Fibroblast of lung (primary cell): ENCODE data around the gene CLEC4G. TPM values are rescaled to one million over a fixed set of nuclear protein-coding genes. Genes with fewer than 3 reads are reported as not detected.

ENCODE experiments used
- DNase-seq, 2 donors: peaks; one replicate each; pipeline versions ENCODE4 v3.0.0 to v3.0.0-alpha.2; 2010; ENCODE audit warnings: low read depth in 2 of 2
- H2AFZ ChIP-seq: 2 replicates; pipeline ENCODE4 v1.5.1; 2012; ENCODE audit warnings: low read length, control low read depth, inconsistent platforms
- H3K27ac ChIP-seq: 2 replicates; pipeline ENCODE4 v1.5.1; 2011; ENCODE audit warnings: low read length, control low read depth; ENCODE audit not compliant: insufficient read depth
- H3K27me3 ChIP-seq: 2 replicates; pipeline ENCODE4 v1.5.1; 2011; ENCODE audit warnings: mild to moderate bottlenecking, low read length; ENCODE audit not compliant: control insufficient read depth, insufficient read depth
- H3K36me3 ChIP-seq: 2 replicates; pipeline ENCODE4 v1.5.1; 2011; ENCODE audit warnings: low read length; ENCODE audit not compliant: control insufficient read depth, insufficient read depth
- H3K4me1 ChIP-seq: 2 replicates; pipeline ENCODE4 v1.5.1; 2011; ENCODE audit warnings: low read length; ENCODE audit not compliant: control insufficient read depth, insufficient read depth; ENCODE audit errors: extremely low read depth
- H3K4me2 ChIP-seq: 2 replicates; pipeline ENCODE4 v1.5.1; 2011; ENCODE audit warnings: low read length, control low read depth; ENCODE audit not compliant: insufficient read depth; ENCODE audit errors: extremely low read depth
- H3K4me3 ChIP-seq, 4 experiments: fragments of 200-600 bp in 1 of 4; sonication (generic) in 1 of 4; replicated peaks in 1 of 4; 2 replicates each; pipeline ENCODE4 v1.5.1; 2011 to 2016; ENCODE audit warnings: low read length in 4 of 4, low read depth in 3 of 4, mild to moderate bottlenecking in 3 of 4, control low read depth in 2 of 4, inconsistent platforms in 1 of 4, mixed read lengths in 1 of 4; ENCODE audit not compliant: insufficient read depth in 1 of 4; ENCODE audit errors: control extremely low read depth in 1 of 4
- H3K79me2 ChIP-seq: 2 replicates; pipeline ENCODE4 v1.5.1; 2012; ENCODE audit warnings: mild to moderate bottlenecking, low read length, inconsistent platforms; ENCODE audit not compliant: control insufficient read depth, insufficient read depth
- H3K9ac ChIP-seq: 2 replicates; pipeline ENCODE4 v1.5.1; 2011; ENCODE audit warnings: mild to moderate bottlenecking, low read length, control low read depth; ENCODE audit not compliant: insufficient read depth
- H3K9me3 ChIP-seq: 2 replicates; pipeline ENCODE4 v1.5.1; 2012; ENCODE audit warnings: low read depth, low read length; ENCODE audit not compliant: control insufficient read depth, insufficient read depth
- H4K20me1 ChIP-seq: 2 replicates; pipeline ENCODE4 v1.5.1; 2011; ENCODE audit warnings: low read length; ENCODE audit not compliant: control insufficient read depth, insufficient read depth; ENCODE audit errors: extremely low read depth
- CTCF ChIP-seq, 2 donors: IDR thresholded peaks in 1 of 2; conservative IDR thresholded peaks in 1 of 2; 1 replicate in 1 of 2; 2 replicates in 1 of 2; pipeline ENCODE4 v1.5.1; 2011 to 2012; ENCODE audit warnings: low read length in 2 of 2, control low read depth in 1 of 2, inconsistent platforms in 1 of 2, low read depth in 1 of 2, mild to moderate bottlenecking in 1 of 2
- EZH2 ChIP-seq: IDR thresholded peaks from 2 replicates; pipeline ENCODE4 v1.5.1; 2012; ENCODE audit warnings: low read length, control low read depth, mild to moderate bottlenecking; ENCODE audit errors: missing control alignments
- polyA plus RNA-seq, 2 donors: library from polyadenylated mRNA; depleted of rRNA in 1 of 2; stranded (reverse) in 1 of 2; unstranded in 1 of 2; fragments of >200 nt; gene quantifications; 2 replicates each; pipeline ENCODE4 v1.2.1, GENCODE V29; 2011 to 2012; ENCODE audit warnings: missing spikeins in 1 of 2
- total RNA-seq: library from RNA; depleted of rRNA; stranded (reverse); fragments of >200 nt; gene quantifications from 2 replicates; pipeline ENCODE4 v1.2.1, GENCODE V29; 2014

CLEC4G gene
- total and polyA plus RNA-seq, 2 donors (not counting 1 experiment from before 2014, with no cell fraction given) = not detected

- no peak overlapping the region for H3K27ac ChIP-seq
- no peaks in the 10 kb centered on the region for H4K20me1 ChIP-seq
- no peak overlapping the region for H3K4me2 ChIP-seq
- H3K9me3 ChIP-seq = no peaks in the 10 kb centered on the region
- H3K9ac ChIP-seq = no peak overlapping the region
- no peaks in the 10 kb centered on the region for H3K79me2 ChIP-seq
- TF ChIP-seq CTCF (conservative IDR thresholded peaks at IDR 0.05 in 1 of 2, IDR thresholded peaks at IDR 0.05 in 1 of 2; ENCODE audit: low read depth in 1 of 2, low read length in 2 of 2) (no peak), EZH2 (no peak)
- H3K36me3 ChIP-seq = peaks cover 4% of the 10 kb centered on the region
- no peak for DNase-seq
- H2AFZ ChIP-seq = no peak overlapping the region
- no peaks in the 10 kb centered on the region for H3K4me1 ChIP-seq
- no peak overlapping the region for H3K4me3 ChIP-seq
- H3K27me3 ChIP-seq = no peaks in the 10 kb centered on the region
These were observed 44.7 kb downstream of the CLEC4G start for GRCh38 chr19:7687177-7687576.

DNA sequence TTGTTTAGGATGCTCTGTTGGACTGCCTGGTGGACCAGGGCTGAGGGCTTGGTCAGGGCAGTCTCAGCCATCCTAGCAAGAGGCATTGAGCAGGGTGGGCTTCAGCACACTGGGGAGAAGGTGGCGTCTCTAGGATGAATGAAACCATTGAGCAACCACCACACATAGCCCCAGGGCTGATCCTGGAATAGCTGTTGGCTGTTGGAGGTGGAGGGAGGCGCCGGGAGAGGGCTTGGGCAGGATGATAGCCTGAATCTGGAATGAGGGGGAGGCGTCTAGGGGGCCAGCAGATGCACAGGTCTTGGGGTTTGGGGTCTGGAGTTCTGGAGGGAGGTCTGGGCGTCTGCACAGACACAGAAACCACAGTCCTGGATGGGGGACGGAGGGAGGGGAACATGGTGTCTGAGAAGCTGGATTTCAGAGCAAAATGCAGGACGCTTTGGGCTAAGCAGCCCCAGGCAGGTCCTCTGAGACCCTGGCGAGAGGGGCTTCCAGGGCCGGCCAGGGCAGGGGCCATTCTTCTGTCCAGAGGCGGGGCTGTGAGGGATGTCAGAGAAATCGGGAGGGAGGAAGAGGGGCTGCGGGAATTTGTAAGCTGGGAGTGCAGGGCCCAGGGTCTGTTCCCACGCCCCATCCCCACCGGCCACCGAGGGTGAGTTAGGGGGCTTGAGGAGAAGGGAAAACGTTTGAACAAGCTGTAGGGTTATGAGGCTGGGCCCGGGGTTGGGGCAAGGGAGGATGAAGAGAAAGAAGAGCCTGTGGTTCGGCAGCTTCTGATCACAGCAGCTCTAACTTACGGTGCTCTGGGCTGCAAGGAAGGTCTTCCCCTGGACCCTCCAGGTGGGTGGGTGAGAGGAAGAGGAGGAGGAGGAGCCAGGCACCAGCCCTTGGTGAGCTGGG lies 46.1 kb downstream of the CLEC4G start:
- no peak overlapping the region for H3K4me3 ChIP-seq
- H2AFZ ChIP-seq = no peak overlapping the region
- no peaks in the 10 kb centered on the region for H3K4me1 ChIP-seq
- peaks cover 7% of the 10 kb centered on the region for H3K79me2 ChIP-seq
- no peak for TF ChIP-seq CTCF (conservative IDR thresholded peaks at IDR 0.05 in 1 of 2, IDR thresholded peaks at IDR 0.05 in 1 of 2; ENCODE audit: low read depth in 1 of 2, low read length in 2 of 2)
- no peak for TF ChIP-seq EZH2
- no peaks in the 10 kb centered on the region for H3K9me3 ChIP-seq
- H3K27me3 ChIP-seq = no peaks in the 10 kb centered on the region
- no peak overlapping the region for H3K4me2 ChIP-seq
- peaks cover 4% of the 10 kb centered on the region for H3K36me3 ChIP-seq
- no peak overlapping the region for H3K9ac ChIP-seq
- no peak for DNase-seq
- no peaks in the 10 kb centered on the region for H4K20me1 ChIP-seq
- no peak overlapping the region for H3K27ac ChIP-seq

- Histone ChIP-seq H3K9ac (no peak overlapping the region), H3K27ac (no peak overlapping the region), H3K4me3 (peak overlapping the region; percentile 76 to 98 (median 90)), H4K20me1 (no peaks in the 10 kb centered on the region), H2AFZ (no peak overlapping the region), H3K79me2 (peaks cover 7% of the 10 kb centered on the region), H3K4me1 (no peaks in the 10 kb centered on the region), H3K27me3 (peaks cover 2% of the 10 kb centered on the region), H3K4me2 (peak overlapping the region; percentile 100), H3K9me3 (no peaks in the 10 kb centered on the region), H3K36me3 (peaks cover 4% of the 10 kb centered on the region)
- no peak for TF ChIP-seq EZH2
- TF ChIP-seq CTCF (conservative IDR thresholded peaks at IDR 0.05 in 1 of 2, IDR thresholded peaks at IDR 0.05 in 1 of 2; ENCODE audit: low read depth in 1 of 2, low read length in 2 of 2) = no peak
- DNase-seq = no peak
These were observed 49.6 kb downstream of the CLEC4G start for GRCh38 chr19:7682175-7682855.
